GM21515 (cell line): ENCODE measurements around the gene SLC4A8.

Experiments
- ATAC-seq: cut with Tn5 transposase; IDR thresholded peaks from one replicate; pipeline ENCODE4 v1.9.1; 2021; ENCODE audit not compliant: unreplicated experiment

SLC4A8 gene

DNA sequence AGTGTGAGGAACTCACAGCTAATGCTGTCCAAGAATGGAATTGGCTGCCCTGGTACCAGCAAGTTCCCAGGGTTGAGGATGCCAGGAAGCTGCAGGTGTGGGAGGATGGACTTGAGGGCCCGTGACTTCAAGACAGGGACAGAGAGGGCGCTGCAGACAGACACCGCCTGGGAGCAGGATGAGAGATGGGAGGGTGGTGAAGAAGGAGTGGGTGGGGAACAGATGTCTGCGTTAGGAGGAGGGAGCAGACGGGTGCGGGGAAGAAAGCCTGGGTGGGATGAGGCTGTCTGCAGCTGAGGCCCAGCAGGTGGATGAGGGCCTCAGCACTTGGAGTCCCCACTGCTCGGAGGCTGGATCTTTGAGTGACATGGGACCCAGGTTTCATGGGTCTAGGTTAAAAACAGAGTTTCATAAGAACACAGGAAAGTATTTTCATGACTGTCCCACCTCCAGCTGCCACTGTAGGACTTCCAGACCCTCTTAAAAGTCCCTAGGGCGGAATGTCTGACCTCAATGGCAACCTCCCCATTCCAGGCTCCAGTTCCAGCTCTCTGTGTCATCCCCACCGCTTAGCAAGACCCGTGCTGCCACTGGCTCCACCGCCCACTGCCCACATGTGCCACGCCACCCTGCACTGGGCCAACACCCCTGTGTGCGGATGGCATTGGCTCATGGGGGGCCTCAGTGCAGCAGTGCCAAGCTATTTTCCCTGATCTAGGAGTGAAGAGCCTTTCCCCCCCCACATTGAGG, 96.1 kb downstream of the SLC4A8 start:
- ATAC-seq = no peak

DNA sequence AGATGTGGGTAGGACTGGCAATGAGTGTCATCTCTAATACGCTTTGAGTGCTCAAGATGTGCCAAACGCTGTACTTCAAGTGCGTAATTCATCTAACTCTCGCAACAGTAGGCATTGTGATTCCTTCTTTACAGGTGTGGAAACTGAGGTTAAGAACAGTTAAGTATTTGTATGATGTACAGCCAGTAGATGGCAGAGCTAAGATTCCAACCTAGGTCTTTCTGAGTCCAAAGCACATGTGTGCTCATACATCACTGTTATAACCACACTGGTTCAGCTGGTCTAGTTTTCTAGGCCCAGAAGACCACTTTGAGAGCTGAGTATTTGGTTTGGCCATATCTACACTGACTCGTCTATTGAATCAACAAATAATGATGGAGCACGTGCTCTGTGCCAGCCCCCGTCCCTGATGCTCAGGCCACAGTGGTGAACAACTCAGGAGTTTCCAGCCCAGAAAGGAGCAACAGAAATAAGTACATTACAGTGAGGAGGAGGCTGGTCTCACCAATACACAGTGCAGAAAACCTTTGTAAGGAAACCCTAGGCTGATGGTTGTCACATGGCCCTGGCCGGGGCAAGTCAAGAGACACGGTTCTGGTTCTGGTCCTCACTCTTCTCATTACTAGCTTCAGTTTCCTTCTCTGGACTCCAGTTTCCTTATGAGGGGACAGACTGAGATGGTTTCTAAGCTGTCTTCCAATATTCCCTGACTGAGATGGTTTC, 97.1 kb downstream of the SLC4A8 start:
- ATAC-seq = no peak

DNA sequence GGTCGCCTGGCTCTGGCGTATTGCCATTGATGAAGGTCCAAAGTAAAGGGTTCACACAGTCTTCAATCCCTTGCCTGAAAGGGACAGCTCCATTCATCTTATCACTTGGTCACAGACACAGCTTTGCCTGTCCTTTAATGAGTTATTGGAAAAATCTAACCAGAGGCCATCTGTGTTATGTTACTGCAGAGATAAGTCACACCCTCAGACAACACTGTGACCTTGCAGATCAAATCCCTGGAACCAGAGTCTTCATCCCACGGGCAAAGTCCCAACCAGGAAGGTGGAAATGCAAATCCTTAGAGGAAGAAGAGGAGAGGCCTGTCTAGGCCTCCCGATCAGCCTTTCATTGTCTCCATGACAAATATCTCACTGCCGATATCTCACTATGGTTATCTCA, 98.1 kb downstream of the SLC4A8 start:
- no peak for ATAC-seq

GRCh38 chr12:51524386-51524901, 99.8 kb downstream of the SLC4A8 start:
- ATAC-seq = no peak

- ATAC-seq = no peak
Observed at GRCh38 chr12:51525518-51525917, 100.9 kb downstream of the SLC4A8 start.

DNA sequence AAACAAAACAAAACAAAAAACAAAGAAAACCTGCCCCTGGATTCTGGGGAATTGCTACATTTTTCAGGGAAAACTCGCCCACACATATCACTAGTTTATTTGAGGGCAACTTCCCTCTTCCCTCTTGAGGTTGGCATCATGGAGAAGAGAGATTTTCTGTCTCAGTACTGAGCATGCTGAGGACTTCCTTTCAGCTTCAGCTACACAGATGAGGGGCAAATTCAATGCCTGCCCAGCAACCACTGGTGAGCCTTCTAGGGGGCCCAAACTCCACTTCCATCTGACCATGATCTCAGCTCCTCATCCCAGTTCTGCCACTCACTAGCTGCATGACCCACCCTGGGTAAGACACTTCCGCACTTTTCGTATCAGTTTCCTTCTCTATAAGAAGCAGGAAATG, 103.3 kb downstream of the SLC4A8 start:
- ATAC-seq = no peak

GRCh38 chr12:51528852-51529650, 104.4 kb downstream of the SLC4A8 start:
- ATAC-seq = no peak

DNA sequence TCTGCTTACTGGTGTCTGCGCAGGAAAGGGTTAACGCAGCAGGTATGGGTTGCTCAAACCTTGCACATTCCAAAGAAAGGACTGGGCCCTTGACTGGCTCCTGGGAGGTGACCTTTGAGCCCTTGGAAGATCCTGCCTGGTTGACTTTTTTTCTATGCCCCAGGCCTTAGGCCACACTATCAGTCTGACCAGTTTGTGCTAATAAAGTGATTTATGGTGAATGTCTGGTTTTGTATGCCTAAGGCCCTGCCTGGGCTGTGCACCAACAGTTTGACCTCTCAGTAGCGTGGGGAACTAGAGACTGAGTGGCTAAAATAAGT, 105.0 kb downstream of the SLC4A8 start:
- ATAC-seq = no peak

GRCh38 chr12:51530208-51530607, 105.6 kb downstream of the SLC4A8 start:
- ATAC-seq = no peak

- no peak for ATAC-seq
Observed at GRCh38 chr12:51531284-51531977, 106.8 kb downstream of the SLC4A8 start.

DNA sequence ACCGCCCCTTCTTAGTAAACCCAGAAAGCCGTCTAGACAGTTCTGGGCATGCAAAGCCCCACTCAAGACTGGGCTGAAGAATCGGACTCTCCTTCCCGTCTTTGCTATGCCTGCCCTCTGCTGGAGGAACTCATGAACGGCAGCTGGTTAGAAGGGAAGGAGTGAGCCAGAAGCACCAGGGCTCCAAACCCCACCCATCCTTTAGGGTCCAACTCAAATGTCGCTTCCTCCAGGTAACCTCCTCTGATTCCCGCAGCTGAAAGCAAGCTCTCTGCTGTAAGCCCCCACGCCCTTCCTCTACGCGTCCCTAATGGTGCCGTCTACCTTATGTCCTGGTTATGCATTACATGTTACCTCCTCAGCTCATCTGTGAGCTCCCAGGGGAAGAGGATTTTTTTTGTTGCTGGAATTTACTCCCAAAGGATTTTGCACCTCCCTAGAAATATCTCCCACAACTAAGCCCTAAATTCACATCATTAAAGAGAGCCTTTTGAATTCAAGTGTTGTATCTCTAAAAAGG, 107.4 kb downstream of the SLC4A8 start:
- ATAC-seq = peak; percentile 75

DNA sequence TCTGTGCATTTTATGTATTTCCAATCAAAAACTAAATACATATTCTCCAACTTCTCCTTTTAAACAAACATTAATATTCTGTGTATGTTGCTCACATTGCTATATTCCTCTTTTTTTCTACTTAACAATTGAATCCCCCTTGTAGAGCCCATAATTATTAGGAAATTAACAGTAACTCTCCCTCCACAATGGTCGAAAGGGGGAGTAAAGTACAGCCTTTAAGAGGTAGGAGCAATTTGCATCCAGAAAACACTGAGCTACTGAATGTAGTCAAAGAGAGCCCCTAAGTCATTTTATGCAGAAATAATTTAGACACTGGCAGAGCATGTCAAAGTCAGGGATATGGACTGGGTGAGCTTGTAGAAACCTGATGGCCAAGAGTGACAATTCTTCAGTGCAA, 109.2 kb downstream of the SLC4A8 start:
- ATAC-seq = no peak

DNA sequence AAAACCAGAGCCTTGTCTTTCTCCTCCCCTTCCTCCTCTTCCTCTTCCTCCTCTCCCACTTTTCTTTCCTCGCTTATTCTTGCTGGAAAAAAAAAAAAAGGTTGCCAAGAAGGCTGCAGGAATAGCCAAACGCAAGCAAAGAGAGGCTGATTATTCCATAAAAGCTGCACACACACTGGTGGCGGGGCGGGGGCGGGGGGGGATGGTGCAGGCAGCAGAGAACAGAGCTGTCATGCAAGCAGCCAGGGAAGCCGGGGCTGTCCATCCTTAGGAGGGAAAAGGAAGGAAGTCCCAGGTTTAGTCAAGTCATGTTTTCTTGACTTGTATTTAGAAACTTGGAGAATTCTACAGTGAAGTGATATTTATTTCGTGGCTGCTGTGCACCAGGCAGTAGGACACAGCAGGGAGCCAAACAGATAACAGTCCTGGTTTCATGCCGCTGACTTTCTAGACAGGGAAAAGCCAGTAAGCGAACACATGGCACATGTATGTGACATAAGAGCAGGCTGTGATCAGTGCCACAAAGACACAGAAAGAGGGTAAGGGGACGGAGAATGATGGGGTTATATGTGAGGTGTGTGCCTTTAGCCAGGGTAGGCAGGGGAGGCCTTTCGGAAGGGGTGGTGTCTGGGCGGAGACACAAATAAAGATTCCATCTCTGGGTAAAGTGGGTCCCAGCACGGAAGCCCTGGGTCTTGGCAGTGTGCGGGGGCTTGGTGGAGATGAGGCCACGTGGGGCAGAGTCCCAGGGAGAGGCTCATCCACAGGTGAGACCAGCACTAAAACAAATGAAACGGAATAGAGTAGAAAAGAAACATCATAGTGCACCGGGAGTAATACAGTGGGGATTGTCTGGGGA, 109.8 kb downstream of the SLC4A8 start:
- no peak for ATAC-seq

- no peak for ATAC-seq
Observed at GRCh38 chr12:51536159-51536558, 111.5 kb downstream of the SLC4A8 start.

DNA sequence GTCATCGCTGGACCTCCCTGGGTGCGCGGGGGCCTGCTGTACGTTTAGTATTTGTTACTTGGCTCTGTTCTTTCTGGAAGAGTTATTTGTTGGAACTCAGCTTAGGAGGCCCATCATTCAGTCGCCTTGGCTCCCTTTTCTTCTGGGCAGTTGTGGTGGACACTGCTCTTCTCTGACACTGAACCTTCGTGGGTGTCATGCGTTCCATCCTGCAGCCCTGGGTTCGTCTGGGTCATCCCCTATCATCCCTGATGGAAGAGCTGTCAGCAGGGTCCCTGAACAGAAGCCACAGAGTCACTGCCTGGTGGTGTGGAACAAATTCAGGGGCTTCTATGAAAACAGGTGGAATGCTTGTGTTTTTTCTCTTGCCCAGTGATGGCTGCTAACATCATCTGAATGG, 113.5 kb downstream of the SLC4A8 start:
- ATAC-seq = no peak

- no peak for ATAC-seq
Observed at GRCh38 chr12:51538599-51538998, 114.0 kb downstream of the SLC4A8 start.

DNA sequence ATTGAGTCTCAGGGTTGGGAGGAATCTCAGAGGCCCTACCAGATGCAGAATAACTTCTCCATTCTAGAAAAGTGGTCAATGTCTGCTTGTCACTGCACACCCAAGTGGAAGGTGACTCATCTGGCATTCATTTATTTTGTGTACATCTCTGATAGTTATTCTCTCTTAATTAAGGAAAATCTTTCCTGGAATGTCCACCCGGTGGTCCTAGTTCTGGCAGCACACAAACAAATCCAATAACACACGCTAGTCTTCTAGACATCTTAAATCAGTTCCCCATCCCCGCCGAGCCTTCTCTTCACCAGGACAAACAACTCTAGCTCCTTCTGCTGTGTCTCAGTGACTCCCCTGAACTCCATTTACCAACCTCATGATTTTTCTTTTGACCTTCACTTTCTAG, 116.4 kb downstream of the SLC4A8 start:
- ATAC-seq = no peak

- no peak for ATAC-seq
Observed at GRCh38 chr12:51546097-51546496, 121.5 kb downstream of the SLC4A8 start.

GRCh38 chr12:51547606-51548005, 123.0 kb downstream of the SLC4A8 start:
- no peak for ATAC-seq

GRCh38 chr12:51548241-51548640, 123.6 kb downstream of the SLC4A8 start:
- ATAC-seq = no peak
